H9 (cell line): ENCODE measurements around the gene ZBTB9. TPM values are rescaled to one million over a fixed set of nuclear protein-coding genes. Genes with fewer than 3 reads are reported as not detected.

Experiments
- DNase-seq: peaks from one replicate; pipeline ENCODE4 v3.0.0-alpha.2; 2017
- H2AFZ ChIP-seq: one replicate; pipeline ENCODE4 v1.6.1; 2013; ENCODE audit warnings: mild to moderate bottlenecking, low read length, control low read depth, moderate library complexity
- H2AK5ac ChIP-seq: 2 replicates; pipeline ENCODE4 v1.6.1; 2013; ENCODE audit warnings: low read length, control low read depth, mixed read lengths; ENCODE audit not compliant: insufficient read length
- H2BK120ac ChIP-seq: one replicate; pipeline ENCODE4 v1.6.1; 2013; ENCODE audit warnings: low read depth, mild to moderate bottlenecking, low read length, control low read depth, inconsistent platforms; ENCODE audit not compliant: poor library complexity, severe bottlenecking
- H2BK12ac ChIP-seq: 2 replicates; pipeline ENCODE4 v1.6.1; 2013; ENCODE audit warnings: low read length, control low read depth, mixed read lengths, low read depth; ENCODE audit not compliant: insufficient read length
- H2BK15ac ChIP-seq: 2 replicates; pipeline ENCODE4 v1.6.1; 2013; ENCODE audit warnings: low read depth, low read length, control low read depth
- H2BK20ac ChIP-seq: one replicate; pipeline ENCODE4 v1.6.1; 2013; ENCODE audit warnings: low read depth, mild to moderate bottlenecking, low read length, control low read depth, inconsistent platforms; ENCODE audit not compliant: poor library complexity, severe bottlenecking
- H2BK5ac ChIP-seq: 2 replicates; pipeline ENCODE4 v1.6.1; 2013; ENCODE audit warnings: low read length, control low read depth, mixed read lengths; ENCODE audit not compliant: insufficient read length
- H3K14ac ChIP-seq: 2 replicates; pipeline ENCODE4 v1.6.1; 2013; ENCODE audit warnings: low read length, control low read depth; ENCODE audit not compliant: insufficient read depth
- H3K18ac ChIP-seq: 2 replicates; pipeline ENCODE4 v1.6.1; 2013; ENCODE audit warnings: low read depth, mild to moderate bottlenecking, mixed read lengths, low read length, control low read depth; ENCODE audit not compliant: insufficient read length
- H3K23ac ChIP-seq: 2 replicates; pipeline ENCODE4 v1.6.1; 2013; ENCODE audit warnings: low read length, control low read depth, mixed read lengths, low read depth; ENCODE audit not compliant: insufficient read length
- H3K23me2 ChIP-seq: 2 replicates; pipeline ENCODE4 v1.6.1; 2013; ENCODE audit warnings: low read depth, mild to moderate bottlenecking, mixed read lengths, low read length, control low read depth; ENCODE audit not compliant: insufficient read length, poor library complexity, severe bottlenecking
- H3K27ac ChIP-seq: 2 replicates; pipeline ENCODE4 v1.5.1; 2013; ENCODE audit warnings: low read length, control low read depth, mixed read lengths, low read depth; ENCODE audit not compliant: insufficient read length
- H3K27me3 ChIP-seq: 2 replicates; pipeline ENCODE4 v1.6.1; 2013; ENCODE audit warnings: low read length, control low read depth, inconsistent platforms; ENCODE audit not compliant: insufficient read depth
- H3K4ac ChIP-seq: 2 replicates; pipeline ENCODE4 v1.6.1; 2013; ENCODE audit warnings: low read depth, mild to moderate bottlenecking, control low read depth, inconsistent platforms, low read length, moderate library complexity
- H3K4me1 ChIP-seq: 2 replicates; pipeline ENCODE4 v1.6.1; 2013; ENCODE audit warnings: low read length, control low read depth, inconsistent platforms; ENCODE audit not compliant: insufficient read depth
- H3K4me2 ChIP-seq: 2 replicates; pipeline ENCODE4 v1.6.1; 2013; ENCODE audit warnings: low read length, control low read depth, mixed read lengths; ENCODE audit not compliant: insufficient read length, insufficient read depth
- H3K56ac ChIP-seq: 2 replicates; pipeline ENCODE4 v1.6.1; 2013; ENCODE audit warnings: low read depth, mild to moderate bottlenecking, mixed read lengths, low read length, control low read depth; ENCODE audit not compliant: insufficient read length
- H3K79me1 ChIP-seq: 2 replicates; pipeline ENCODE4 v1.6.1; 2013; ENCODE audit warnings: low read depth, mild to moderate bottlenecking, moderate library complexity, low read length, control low read depth, inconsistent platforms; ENCODE audit not compliant: insufficient read depth, poor library complexity, severe bottlenecking
- H3K79me2 ChIP-seq: 2 replicates; pipeline ENCODE4 v1.6.1; 2013; ENCODE audit warnings: low read length, control low read depth, inconsistent platforms; ENCODE audit not compliant: insufficient read depth
- H3K9ac ChIP-seq: 2 replicates; pipeline ENCODE4 v1.6.1; 2013; ENCODE audit warnings: low read length, control low read depth, mixed read lengths; ENCODE audit not compliant: insufficient read length; ENCODE audit errors: extremely low read depth
- H3K9me3 ChIP-seq: one replicate; pipeline ENCODE4 v1.6.1; 2013; ENCODE audit warnings: low read depth, low read length, inconsistent platforms; ENCODE audit not compliant: control insufficient read depth
- H3T11ph ChIP-seq: one replicate; pipeline ENCODE4 v1.6.1; 2013; ENCODE audit warnings: mild to moderate bottlenecking, low read length, control low read depth, inconsistent platforms
- H4K20me1 ChIP-seq: one replicate; pipeline ENCODE4 v1.6.1; 2013; ENCODE audit not compliant: control insufficient read depth, insufficient read length, insufficient read depth
- H4K5ac ChIP-seq: 2 replicates; pipeline ENCODE4 v1.6.1; 2013; ENCODE audit warnings: low read depth, mild to moderate bottlenecking, mixed read lengths, low read length, control low read depth; ENCODE audit not compliant: insufficient read length
- H4K8ac ChIP-seq: replicated peaks from 2 replicates; pipeline ENCODE4 v1.6.1; 2013; ENCODE audit warnings: low read length, control low read depth, mixed read lengths, low read depth; ENCODE audit not compliant: insufficient read length
- H4K91ac ChIP-seq: 2 replicates; pipeline ENCODE4 v1.6.1; 2013; ENCODE audit warnings: low read depth, mild to moderate bottlenecking, moderate library complexity, mixed read lengths, low read length, control low read depth; ENCODE audit not compliant: insufficient read length
- H3K27ac Mint-ChIP-seq, 3 experiments: 2 replicates in 2 of 3; 3 replicates in 1 of 3; pipeline ENCODE4 v1.8.0; 2020 to 2021; ENCODE audit warnings: mixed read lengths in 3 of 3, mild to moderate bottlenecking in 1 of 3, moderate library complexity in 1 of 3
- H3K27me3 Mint-ChIP-seq: 2 replicates; pipeline ENCODE4 v1.8.0; 2021; ENCODE audit warnings: low read depth, mild to moderate bottlenecking, moderate library complexity, mixed read lengths
- H3K36me3 Mint-ChIP-seq, 3 experiments: 2 replicates in 2 of 3; 3 replicates in 1 of 3; pipeline ENCODE4 v1.8.0; 2020 to 2021; ENCODE audit warnings: low read depth in 3 of 3, mixed read lengths in 3 of 3; ENCODE audit not compliant: insufficient read depth in 1 of 3
- H3K4me1 Mint-ChIP-seq, 2 experiments: 2 replicates each; pipeline ENCODE4 v1.8.0; 2020; ENCODE audit warnings: mixed read lengths in 2 of 2
- H3K4me3 Mint-ChIP-seq, 2 experiments: 2 replicates in 1 of 2; 3 replicates in 1 of 2; pipeline ENCODE4 v1.8.0; 2020 to 2021; ENCODE audit warnings: mild to moderate bottlenecking in 2 of 2, mixed read lengths in 2 of 2, moderate library complexity in 1 of 2
- H3K9me3 Mint-ChIP-seq, 2 experiments: 2 replicates in 1 of 2; 3 replicates in 1 of 2; pipeline ENCODE4 v1.8.0; 2020; ENCODE audit warnings: mild to moderate bottlenecking in 2 of 2, mixed read lengths in 2 of 2, moderate library complexity in 1 of 2
- WGBS: extraction: QIAGEN DNeasy Blood & Tissue Kit; methylation state at CpG from one replicate; pipeline ENCODE4 v1.1.7; 2013; ENCODE audit warnings: missing lambda C conversion rate, low lambda C conversion rate, mixed read lengths; ENCODE audit not compliant: insufficient read length; ENCODE audit errors: extremely low coverage; 5-methylcytosine and 5-hydroxymethylcytosine counted together
- total RNA-seq: library from RNA; stranded (reverse); gene quantifications from 2 replicates; pipeline ENCODE4 v1.2.1, GENCODE V29; 2021
- TF ChIP-seq, protein P1 (sequence below): fragments of 200-600 bp; sonication (generic); conservative IDR thresholded peaks from 3 replicates; pipeline ENCODE4 v1.8.0; 2021; ENCODE audit warnings: antibody characterized with exemption, mild to moderate bottlenecking

The ZBTB9 gene
- total RNA-seq, 1 experiment from 2014 or later: 53.1 TPM

- Histone ChIP-seq H4K91ac (no peak overlapping the region), H3K14ac (no peak overlapping the region), H2BK120ac (no peak overlapping the region), H3K79me1 (no peaks in the 10 kb centered on the region), H3K9me3 (no peaks in the 10 kb centered on the region), H3K4ac (no peak overlapping the region), H2BK15ac (no peak overlapping the region), H3K27me3 (no peaks in the 10 kb centered on the region), H3K4me2 (no peak overlapping the region), H3K23ac (no peak overlapping the region), H2AK5ac (no peak overlapping the region), H3K9ac (no peak overlapping the region), H2BK5ac (no peak overlapping the region), H3K18ac (no peak overlapping the region), H3K27ac (no peak overlapping the region), H3K79me2 (no peaks in the 10 kb centered on the region), H3T11ph (no peak overlapping the region), H4K8ac (no peak overlapping the region), H3K56ac (no peak overlapping the region), H2BK20ac (no peak overlapping the region), H2BK12ac (no peak overlapping the region), H4K20me1 (no peaks in the 10 kb centered on the region), H2AFZ (no peak overlapping the region), H4K5ac (no peak overlapping the region), H3K4me1 (no peaks in the 10 kb centered on the region), H3K23me2 (no peaks in the 10 kb centered on the region)
- Mint-ChIP-seq H3K4me1 (0 out of 4 replicates have a peak, but pooled peaks cover 0 to 4% of the 10 kb centered on the region in 2 experiments), H3K9me3 (no peaks in the 10 kb centered on the region), H3K4me3 (no peak overlapping the region), H3K27ac (no peak overlapping the region), H3K27me3 (no peaks in the 10 kb centered on the region; the same call in 1 of the 2 replicates), H3K36me3 (peaks cover 70 to 92% (median 87%) of the 10 kb centered on the region in 3 experiments; a peak in 6 of 7 replicates)
- TF ChIP-seq, protein P1, sequence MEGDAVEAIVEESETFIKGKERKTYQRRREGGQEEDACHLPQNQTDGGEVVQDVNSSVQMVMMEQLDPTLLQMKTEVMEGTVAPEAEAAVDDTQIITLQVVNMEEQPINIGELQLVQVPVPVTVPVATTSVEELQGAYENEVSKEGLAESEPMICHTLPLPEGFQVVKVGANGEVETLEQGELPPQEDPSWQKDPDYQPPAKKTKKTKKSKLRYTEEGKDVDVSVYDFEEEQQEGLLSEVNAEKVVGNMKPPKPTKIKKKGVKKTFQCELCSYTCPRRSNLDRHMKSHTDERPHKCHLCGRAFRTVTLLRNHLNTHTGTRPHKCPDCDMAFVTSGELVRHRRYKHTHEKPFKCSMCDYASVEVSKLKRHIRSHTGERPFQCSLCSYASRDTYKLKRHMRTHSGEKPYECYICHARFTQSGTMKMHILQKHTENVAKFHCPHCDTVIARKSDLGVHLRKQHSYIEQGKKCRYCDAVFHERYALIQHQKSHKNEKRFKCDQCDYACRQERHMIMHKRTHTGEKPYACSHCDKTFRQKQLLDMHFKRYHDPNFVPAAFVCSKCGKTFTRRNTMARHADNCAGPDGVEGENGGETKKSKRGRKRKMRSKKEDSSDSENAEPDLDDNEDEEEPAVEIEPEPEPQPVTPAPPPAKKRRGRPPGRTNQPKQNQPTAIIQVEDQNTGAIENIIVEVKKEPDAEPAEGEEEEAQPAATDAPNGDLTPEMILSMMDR: no peak
- DNase-seq: no peak
- WGBS: no CpG with 5 or more reads among the region's 3 CpGs
Measured at GRCh38 chr6:33445119-33445603, 9.2 kb upstream of the ZBTB9 start.
